HepG2 (cell line): ENCODE measurements around the gene LRIG1. TPM values are rescaled to one million over a fixed set of nuclear protein-coding genes. Genes with fewer than 3 reads are reported as not detected.

Experiments used
- ARID4A ChIP-seq: sonication (generic); formaldehyde crosslinking; IDR thresholded peaks from 2 replicates; pipeline ENCODE4 v1.5.0; 2020; ENCODE audit warnings: mild to moderate bottlenecking, missing genetic modification reagents, borderline replicate concordance
- CREM ChIP-seq, 2 experiments: sonication (generic) in 1 of 2; formaldehyde crosslinking in 1 of 2; IDR thresholded peaks; 2 replicates each; pipeline versions ENCODE4 v1.4.0 to v1.6.1; 2016 to 2020; ENCODE audit warnings: antibody characterized with exemption in 1 of 2, mild to moderate bottlenecking in 1 of 2, missing genetic modification reagents in 1 of 2
- FOSL2 ChIP-seq: sonication (generic); formaldehyde crosslinking; IDR thresholded peaks from 2 replicates; pipeline ENCODE4 v1.4.0; 2020; ENCODE audit warnings: missing genetic modification reagents
- REPIN1 ChIP-seq: sonication (generic); formaldehyde crosslinking; IDR thresholded peaks from 2 replicates; pipeline ENCODE4 v1.8.0; 2022; ENCODE audit warnings: missing genetic modification reagents, low read depth, mild to moderate bottlenecking, borderline replicate concordance
- RERE ChIP-seq: IDR thresholded peaks from 2 replicates; pipeline ENCODE4 v1.6.1; 2016; ENCODE audit warnings: low read depth, missing genetic modification reagents, missing compliant biosample characterization
- ZKSCAN5 ChIP-seq: sonication (generic); formaldehyde crosslinking; IDR thresholded peaks from 2 replicates; pipeline ENCODE4 v1.5.1; 2020; ENCODE audit warnings: mild to moderate bottlenecking, missing genetic modification reagents
- ZNF354B ChIP-seq: sonication (generic); formaldehyde crosslinking; IDR thresholded peaks from 2 replicates; pipeline ENCODE4 v1.8.0; 2022; ENCODE audit warnings: mild to moderate bottlenecking, missing genetic modification reagents
- ZNF776 ChIP-seq: sonication (generic); formaldehyde crosslinking; IDR thresholded peaks from 2 replicates; pipeline ENCODE4 v1.4.0; 2020; ENCODE audit warnings: mild to moderate bottlenecking, missing genetic modification reagents
- ZNF780A ChIP-seq: sonication (generic); formaldehyde crosslinking; IDR thresholded peaks from 2 replicates; pipeline ENCODE4 v1.8.0; 2022; ENCODE audit warnings: mild to moderate bottlenecking, missing genetic modification reagents, moderate library complexity
- ZNF782 ChIP-seq: sonication (generic); formaldehyde crosslinking; IDR thresholded peaks from 2 replicates; pipeline ENCODE4 v1.4.0; 2020; ENCODE audit warnings: missing genetic modification reagents, mild to moderate bottlenecking, borderline replicate concordance
- ZNF850 ChIP-seq: sonication (generic); formaldehyde crosslinking; conservative IDR thresholded peaks from 2 replicates; pipeline ENCODE4 v1.9.0; 2021; ENCODE audit warnings: mild to moderate bottlenecking, missing genetic modification reagents
- ZZZ3 ChIP-seq: sonication (generic); formaldehyde crosslinking; IDR thresholded peaks from 2 replicates; pipeline ENCODE4 v1.4.0; 2020; ENCODE audit warnings: missing genetic modification reagents, mild to moderate bottlenecking, borderline replicate concordance
- polyA plus RNA-seq, 8 experiments: library from polyadenylated mRNA; depleted of rRNA in 3 of 8; stranded (reverse) in 7 of 8; unstranded in 1 of 8; fragments of >200 nt; fragmentation: Illumina TruSeq in 4 of 8; extraction: Trizol in 4 of 8; gene quantifications; 2 replicates each; pipeline versions ENCODE4 v1.2.1 to v1.2.3, GENCODE V29; 2011 to 2016; ENCODE audit warnings: low read depth in 4 of 8, missing spikeins in 1 of 8, mixed read lengths in 1 of 8; ENCODE audit not compliant: insufficient read depth in 1 of 8
- total RNA-seq, 5 experiments: library from RNA; depleted of rRNA; stranded (reverse); fragments of >200 nt; fragmentation: Illumina TruSeq; extraction: Trizol; gene quantifications; 2 replicates each; pipeline ENCODE4 v1.2.3, GENCODE V29; 2016; ENCODE audit warnings: low read depth in 1 of 5
- TF ChIP-seq, protein P1 (sequence below): sonication (generic); formaldehyde crosslinking; IDR thresholded peaks from 2 replicates; pipeline ENCODE4 v1.5.0; 2020; ENCODE audit warnings: mild to moderate bottlenecking, missing genetic modification reagents

Gene LRIG1
- total and polyA plus RNA-seq, 2 of the 13 experiments (the other 11 are each of a cell fraction or from before 2014, with no cell fraction given), result 17.8 to 24.8 TPM

DNA sequence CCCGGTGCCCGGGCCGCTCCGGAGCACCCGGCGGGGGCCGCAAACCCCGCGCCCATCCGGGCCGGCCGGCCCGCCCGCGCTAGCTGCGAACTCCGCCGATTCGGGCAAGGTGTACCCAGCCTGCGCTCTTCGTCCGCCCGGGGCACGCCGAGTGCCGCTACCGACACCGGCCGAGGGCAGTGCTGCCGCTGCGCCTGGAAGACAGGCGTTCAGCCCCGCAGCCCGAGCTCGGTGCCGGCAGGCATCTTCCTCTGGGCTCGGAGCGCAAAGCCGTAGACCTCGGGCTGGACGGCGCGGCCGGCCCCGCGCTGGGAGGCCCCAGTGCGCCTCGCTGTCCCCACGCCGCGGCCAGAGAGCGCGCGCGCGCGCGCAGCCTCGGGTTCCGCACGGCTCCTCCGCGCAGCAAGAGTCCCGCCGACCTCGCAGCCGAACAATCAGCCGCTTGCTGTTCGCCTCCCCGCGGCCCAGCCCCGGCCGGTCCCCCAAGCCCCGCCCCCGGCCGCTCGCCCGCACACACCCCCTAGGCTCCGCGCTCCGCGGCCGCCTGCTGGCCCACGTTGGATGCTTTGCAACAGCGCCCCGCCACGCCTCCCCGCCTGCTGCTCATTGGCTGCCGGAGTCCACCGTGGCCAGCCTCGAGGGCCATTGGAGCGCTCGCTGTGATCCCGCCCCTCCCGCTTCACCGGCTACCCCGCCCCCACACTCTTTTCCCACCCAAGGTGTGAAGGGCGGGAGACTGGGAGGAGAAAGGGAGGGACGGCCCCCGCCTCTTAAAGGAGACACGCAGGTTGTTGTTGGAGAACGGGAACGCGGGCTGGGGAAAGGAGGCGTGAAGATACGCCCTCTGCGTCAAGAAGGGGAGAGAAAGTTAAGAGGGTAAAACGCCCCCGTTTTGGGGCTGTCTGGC lies at the start of gene LRIG1 (continued):
- TF ChIP-seq RERE (peak; percentile 66), REPIN1 (CRISPR knock-in tag) (0 out of 2 replicates have a peak, but pooled peaks have one; percentile 46), ZNF354B (no peak), ZNF780A (CRISPR knock-in tag) (no peak), ZNF776 (CRISPR knock-in tag) (peak; percentile 75; the same call in 1 of the 2 replicates), CREM (IDR thresholded peaks at IDR 0.05) (peak; percentile 64), CREM (CRISPR knock-in tag; IDR thresholded peaks at IDR 0.05) (no peak), ZNF782 (no peak), ZNF850 (no peak), FOSL2 (CRISPR knock-in tag) (peak; percentile 41; the same call in 1 of the 2 replicates), ZKSCAN5 (no peak), ZZZ3 (no peak), ARID4A (CRISPR knock-in tag) (no peak; the same call in 1 of the 2 replicates)
- TF ChIP-seq, protein P1, sequence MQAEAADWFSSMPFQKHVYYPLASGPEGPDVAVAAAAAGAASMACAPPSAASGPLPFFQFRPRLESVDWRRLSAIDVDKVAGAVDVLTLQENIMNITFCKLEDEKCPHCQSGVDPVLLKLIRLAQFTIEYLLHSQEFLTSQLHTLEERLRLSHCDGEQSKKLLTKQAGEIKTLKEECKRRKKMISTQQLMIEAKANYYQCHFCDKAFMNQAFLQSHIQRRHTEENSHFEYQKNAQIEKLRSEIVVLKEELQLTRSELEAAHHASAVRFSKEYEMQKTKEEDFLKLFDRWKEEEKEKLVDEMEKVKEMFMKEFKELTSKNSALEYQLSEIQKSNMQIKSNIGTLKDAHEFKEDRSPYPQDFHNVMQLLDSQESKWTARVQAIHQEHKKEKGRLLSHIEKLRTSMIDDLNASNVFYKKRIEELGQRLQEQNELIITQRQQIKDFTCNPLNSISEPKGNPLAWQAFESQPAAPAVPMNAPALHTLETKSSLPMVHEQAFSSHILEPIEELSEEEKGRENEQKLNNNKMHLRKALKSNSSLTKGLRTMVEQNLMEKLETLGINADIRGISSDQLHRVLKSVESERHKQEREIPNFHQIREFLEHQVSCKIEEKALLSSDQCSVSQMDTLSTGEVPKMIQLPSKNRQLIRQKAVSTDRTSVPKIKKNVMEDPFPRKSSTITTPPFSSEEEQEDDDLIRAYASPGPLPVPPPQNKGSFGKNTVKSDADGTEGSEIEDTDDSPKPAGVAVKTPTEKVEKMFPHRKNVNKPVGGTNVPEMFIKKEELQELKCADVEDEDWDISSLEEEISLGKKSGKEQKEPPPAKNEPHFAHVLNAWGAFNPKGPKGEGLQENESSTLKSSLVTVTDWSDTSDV (CRISPR knock-in tag), result peak; percentile 23; the same call in 1 of the 2 replicates
